CD4-positive, alpha-beta T cell treated with Interleukin-6 at 100 ng/mL for 8 hours (primary cell): ENCODE results near the gene SPA17.

Experiments
- DNase-seq: peaks from one replicate; pipeline ENCODE4 v3.0.0-alpha.2; 2020; ENCODE audit warnings: mixed read lengths, low spot score

The SPA17 gene

DNA sequence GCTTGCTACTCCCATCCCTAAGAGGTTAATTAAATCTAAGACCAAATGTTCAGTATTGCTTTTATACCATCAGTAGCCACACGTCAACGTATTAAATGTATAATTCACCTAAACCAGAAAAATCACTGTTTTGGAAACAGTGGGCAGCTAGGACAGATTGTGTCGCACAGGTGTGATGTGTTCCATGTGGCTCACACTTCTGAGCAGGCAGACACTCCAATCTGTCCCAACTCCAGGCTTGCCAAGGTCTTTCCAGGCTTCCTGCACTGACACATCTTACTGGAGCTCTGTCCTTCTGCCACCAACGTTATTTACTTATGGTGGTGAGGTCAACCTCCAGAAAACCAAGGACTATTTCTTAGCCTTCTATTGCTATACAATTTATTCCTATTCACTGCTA, 11.6 kb upstream of the SPA17 start:
- no peak for DNase-seq

DNA sequence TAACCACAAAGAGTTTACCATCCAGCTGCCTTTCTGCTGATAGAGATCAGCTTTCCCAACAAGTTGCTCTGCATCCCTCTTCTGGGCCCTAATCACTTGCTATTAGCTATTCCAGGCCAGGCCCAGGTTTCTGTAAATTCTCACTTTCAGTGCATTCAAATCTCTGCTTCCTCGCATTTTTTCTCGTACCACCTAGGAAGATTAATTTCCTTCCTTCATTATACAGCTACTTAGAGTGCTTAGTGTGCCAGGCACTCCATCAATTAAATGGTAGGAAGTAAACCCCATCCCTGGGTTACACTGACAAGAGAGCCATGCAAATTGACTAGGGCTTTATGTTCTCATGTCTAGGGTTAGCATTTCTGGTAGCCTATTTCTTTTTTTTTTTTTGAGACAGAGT, 9.8 kb upstream of the SPA17 start:
- DNase-seq: no peak

- DNase-seq: no peak
Measured at GRCh38 chr11:124667601-124668000, 6.1 kb upstream of the SPA17 start.

DNA sequence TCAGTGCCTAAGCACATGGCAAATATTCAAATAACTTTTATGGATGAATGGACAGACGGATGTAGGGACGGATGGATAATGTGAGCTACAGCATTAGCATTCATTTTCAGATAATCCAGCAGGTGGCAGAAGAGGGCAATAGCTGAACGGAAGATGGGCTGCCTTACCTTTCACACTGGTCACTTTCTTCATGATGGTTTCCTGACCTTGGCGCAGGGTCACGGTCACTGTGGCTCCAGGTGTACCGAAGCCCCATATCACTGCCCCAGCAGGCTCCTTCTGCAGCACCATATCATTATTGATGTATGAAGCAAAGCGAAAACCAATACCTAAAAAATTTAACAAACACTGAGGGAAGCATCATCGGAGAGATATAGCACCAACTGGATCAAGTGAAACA, 4.5 kb upstream of the SPA17 start:
- peak; percentile 56 for DNase-seq

DNA sequence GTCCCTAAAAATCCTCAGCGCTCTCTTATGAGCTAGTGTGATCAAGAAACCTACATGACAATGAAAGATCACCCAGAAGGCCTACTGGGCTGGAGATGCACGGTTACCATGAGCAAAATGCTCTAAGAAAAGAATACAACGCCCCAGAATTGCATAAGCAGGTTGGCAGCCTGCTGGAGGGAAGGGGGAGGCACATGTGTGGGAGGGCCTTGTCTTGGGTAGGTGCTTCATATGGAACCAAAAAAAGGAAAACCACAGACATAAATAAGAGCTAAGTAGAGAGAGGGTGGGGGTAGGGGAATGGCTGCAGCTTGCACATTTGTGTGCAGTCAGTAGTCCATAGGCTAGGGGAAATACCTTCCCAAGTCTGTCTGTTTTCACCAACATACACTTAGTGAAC, 3.0 kb upstream of the SPA17 start:
- DNase-seq: peak; percentile 60

DNA sequence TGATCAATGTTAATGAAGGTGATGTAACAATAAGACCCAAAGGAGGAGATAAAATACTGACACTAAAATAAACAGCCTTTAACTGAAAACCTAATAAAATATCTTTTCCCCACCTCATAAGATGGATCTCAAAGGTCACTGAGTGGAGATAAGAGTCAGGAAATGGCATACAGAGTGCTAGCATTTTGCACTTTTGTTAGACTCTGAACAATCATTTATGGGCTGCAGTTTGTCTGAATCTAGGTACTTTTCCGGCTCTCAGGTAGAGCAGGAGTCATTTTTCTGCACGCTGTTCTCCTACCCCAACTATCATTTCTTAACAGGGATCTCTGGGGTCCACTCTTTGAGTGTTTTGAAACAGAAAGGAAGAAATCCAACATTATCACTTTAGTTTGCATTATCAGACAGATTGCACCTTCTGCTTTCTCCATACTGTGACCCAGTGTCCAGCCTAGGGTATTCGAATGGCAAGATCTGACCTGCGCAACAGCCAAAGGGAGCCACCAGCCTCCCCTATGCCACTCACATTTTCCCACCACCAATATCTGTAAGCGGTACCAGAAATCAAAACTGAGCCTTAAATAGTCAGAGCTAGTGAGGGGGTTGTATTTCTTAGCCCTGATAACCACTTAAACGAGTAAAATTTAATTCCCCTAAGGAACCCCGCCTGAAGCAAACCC, 1.0 kb upstream of the SPA17 start:
- no peak for DNase-seq

DNA sequence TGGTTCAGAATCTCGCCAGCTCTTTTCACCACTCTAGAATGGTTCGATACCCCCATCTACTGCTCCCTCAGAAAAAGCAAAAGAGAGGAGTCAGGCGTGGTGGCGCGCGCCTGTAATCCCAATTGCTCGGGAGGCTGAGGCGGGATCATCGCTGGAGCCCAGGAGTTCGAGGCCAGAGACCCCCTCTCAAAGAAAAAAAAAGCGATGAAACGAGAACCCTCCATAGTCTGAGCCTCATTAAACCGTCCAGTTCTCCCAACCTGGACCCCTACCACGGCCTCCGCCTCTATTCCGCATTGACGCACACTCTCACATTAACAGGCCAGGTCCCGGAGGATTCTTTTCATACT, 439 bp downstream of the SPA17 start:
- no peak for DNase-seq

GRCh38 chr11:124674571-124674970, 867 bp downstream of the SPA17 start:
- no peak for DNase-seq

DNA sequence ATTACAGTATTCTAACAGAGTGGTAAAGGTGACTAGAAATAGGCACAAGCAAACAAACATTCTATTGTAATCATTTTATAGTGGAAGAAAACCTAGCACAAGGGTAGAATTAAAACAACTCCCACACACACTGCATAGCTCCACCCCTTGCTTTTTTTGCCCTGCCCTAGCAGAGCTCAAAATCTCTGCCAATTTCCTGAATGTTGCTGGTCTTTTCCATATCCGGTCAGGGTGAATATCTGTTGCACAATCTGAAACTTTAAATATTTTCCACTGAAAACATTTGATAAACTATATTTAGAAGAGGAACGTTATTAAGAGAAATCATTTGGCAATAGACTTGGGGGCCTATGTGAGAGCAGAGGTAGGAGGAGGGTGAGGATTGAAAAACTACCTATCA, 2.7 kb downstream of the SPA17 start:
- no peak for DNase-seq

- DNase-seq: no peak
Measured at GRCh38 chr11:124678416-124678815, 4.7 kb downstream of the SPA17 start.

- DNase-seq: no peak
Measured at GRCh38 chr11:124681421-124681820, 7.7 kb downstream of the SPA17 start.

- DNase-seq: no peak
Measured at GRCh38 chr11:124682443-124682842, 8.7 kb downstream of the SPA17 start.

DNA sequence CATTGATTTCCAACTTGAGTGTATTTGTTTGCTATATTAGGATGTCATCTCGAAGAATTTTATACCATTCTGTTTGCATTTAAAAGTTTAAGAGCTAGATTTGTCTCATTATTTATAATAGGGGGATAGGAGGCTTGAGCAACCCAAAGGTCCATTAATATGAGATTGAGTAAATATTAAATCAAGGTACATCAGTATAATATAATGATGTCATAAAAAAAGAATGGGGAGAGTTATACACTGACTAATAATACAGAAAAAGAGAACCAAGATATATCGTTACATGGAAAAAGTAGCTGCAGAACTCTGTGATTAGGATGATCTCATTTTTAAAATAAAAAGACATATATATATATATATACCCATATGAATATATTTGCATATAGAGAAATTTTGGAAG, 19.4 kb downstream of the SPA17 start:
- DNase-seq: no peak

DNA sequence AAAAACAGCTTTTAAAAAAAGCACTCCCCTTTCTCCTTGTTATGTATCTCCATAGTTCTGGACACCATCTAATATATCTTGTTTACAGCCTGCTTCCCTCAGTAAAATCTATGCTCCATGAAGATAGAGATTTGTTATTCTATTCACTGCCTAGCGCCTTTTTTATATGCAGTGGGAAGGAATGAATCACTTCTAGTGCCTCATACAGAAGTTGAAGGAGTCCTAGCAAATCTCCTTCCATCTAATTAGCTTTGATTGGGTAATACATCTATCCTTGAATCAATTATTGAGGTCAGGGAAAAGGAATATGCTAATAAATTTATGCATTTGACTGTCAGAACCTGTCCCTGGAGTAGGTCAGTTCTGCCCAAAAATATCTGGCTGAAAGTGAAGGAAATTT, 25.8 kb downstream of the SPA17 start:
- no peak for DNase-seq

DNA sequence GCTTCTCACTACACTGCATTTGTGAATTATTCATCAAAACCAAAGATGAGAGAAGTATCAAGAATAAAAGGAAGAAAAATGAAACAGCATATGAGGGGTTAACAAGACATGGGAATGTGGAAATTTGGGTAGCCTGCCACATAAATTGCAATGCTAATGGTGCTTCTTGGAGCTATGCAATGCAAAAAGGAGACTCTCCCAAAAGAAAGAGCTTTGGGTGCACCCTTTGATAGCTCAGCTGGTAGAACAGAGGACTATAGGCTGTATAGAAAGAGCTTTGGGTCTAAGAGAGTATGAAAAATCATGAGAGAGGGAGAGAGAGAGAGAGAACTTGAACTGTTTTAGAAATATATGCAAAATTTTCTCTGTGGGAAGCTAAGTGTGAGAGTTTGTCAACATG, 26.3 kb downstream of the SPA17 start:
- no peak for DNase-seq

GRCh38 chr11:124707829-124708228, 34.1 kb downstream of the SPA17 start:
- DNase-seq: no peak

GRCh38 chr11:124712392-124712791, 38.7 kb downstream of the SPA17 start:
- no peak for DNase-seq

DNA sequence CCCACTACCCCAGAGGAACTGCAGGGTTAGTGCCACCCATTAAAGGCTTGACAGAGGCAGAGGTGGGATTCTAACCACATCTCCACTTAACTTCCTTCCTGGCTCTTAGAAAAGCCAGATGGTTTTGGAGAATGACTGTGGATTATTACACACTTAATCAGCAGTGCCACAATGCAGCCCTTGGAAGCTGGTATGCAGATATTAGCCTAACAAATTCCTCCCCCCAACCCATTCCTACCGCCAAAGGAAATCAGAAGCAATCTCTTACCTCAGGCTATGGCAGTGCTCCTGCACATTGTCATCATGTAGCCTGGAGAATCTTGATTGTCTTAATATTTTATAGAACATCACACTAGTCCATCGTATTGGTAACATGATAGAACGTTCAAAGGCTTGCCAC, 42.9 kb downstream of the SPA17 start:
- DNase-seq: no peak

GRCh38 chr11:124717421-124717785, 43.7 kb downstream of the SPA17 start:
- no peak for DNase-seq

GRCh38 chr11:124717786-124718651, 44.3 kb downstream of the SPA17 start:
- DNase-seq: peak; percentile 7

- no peak for DNase-seq
Measured at GRCh38 chr11:124718801-124719200, 45.1 kb downstream of the SPA17 start.

DNA sequence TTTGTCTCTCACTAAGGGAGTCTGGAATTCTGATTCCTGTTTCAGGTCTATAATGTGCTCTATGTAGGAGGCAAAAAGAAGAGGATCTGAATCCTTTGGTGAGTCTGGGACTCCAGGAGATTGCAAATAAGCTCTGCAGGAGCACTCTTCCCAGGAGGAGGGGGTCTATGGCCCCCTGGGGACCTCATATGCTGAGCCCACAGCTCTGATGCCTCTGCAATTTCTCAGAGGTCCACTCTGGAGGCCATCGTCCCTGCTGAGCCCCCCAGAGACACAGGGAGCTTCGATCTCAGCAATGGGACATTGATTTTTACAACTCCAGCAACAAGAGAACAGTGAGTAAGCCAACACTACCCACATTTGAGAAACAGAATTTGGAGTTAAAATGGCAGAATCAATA, 45.8 kb downstream of the SPA17 start:
- DNase-seq: no peak

- DNase-seq: no peak
Measured at GRCh38 chr11:124722176-124722575, 48.5 kb downstream of the SPA17 start.
